Epidermal melanocyte (primary cell): ENCODE measurements around the gene CEP170.

Source experiments
- DNase-seq: peaks from one replicate; pipeline ENCODE4 v3.0.0; 2011; ENCODE audit warnings: low spot score; ENCODE audit not compliant: insufficient read length

CEP170 gene

GRCh38 chr1:243254927-243255790 lies at the start of gene CEP170:
Gene CEP170, minus strand, starts transcription at chr1:243255281. Its CDS starts 30,001 bp downstream, at chr1:243225280.
- peak; percentile 64 for DNase-seq

- DNase-seq = no peak
Observed at GRCh38 chr1:243301059-243301458, 46.0 kb upstream of the CEP170 start.

GRCh38 chr1:243299069-243299468 lies 44.0 kb upstream of the CEP170 start:
- DNase-seq = no peak

GRCh38 chr1:243294723-243295121 lies 39.6 kb upstream of the CEP170 start:
- no peak for DNase-seq

GRCh38 chr1:243293941-243294722 lies 39.1 kb upstream of the CEP170 start:
- no peak for DNase-seq

GRCh38 chr1:243292117-243292516 lies 37.0 kb upstream of the CEP170 start:
- DNase-seq = no peak

- no peak for DNase-seq
Observed at GRCh38 chr1:243291292-243291691, 36.2 kb upstream of the CEP170 start.

GRCh38 chr1:243288062-243288461 lies 33.0 kb upstream of the CEP170 start:
- no peak for DNase-seq

GRCh38 chr1:243287652-243288051 lies 32.6 kb upstream of the CEP170 start:
- DNase-seq = no peak

- no peak for DNase-seq
Observed at GRCh38 chr1:243287123-243287460, 32.0 kb upstream of the CEP170 start.

GRCh38 chr1:243286409-243287122 lies 31.5 kb upstream of the CEP170 start:
- DNase-seq = no peak

- DNase-seq = no peak
Observed at GRCh38 chr1:243281672-243282071, 26.6 kb upstream of the CEP170 start.

- no peak for DNase-seq
Observed at GRCh38 chr1:243280571-243281129, 25.6 kb upstream of the CEP170 start.

GRCh38 chr1:243275316-243275715 lies 20.2 kb upstream of the CEP170 start:
- no peak for DNase-seq

- DNase-seq = no peak
Observed at GRCh38 chr1:243273945-243274344, 18.9 kb upstream of the CEP170 start.

GRCh38 chr1:243273506-243273905 lies 18.4 kb upstream of the CEP170 start:
- DNase-seq = no peak

GRCh38 chr1:243272401-243272800 lies 17.3 kb upstream of the CEP170 start:
- no peak for DNase-seq

GRCh38 chr1:243271996-243272395 lies 16.9 kb upstream of the CEP170 start:
- no peak for DNase-seq

GRCh38 chr1:243270097-243270864 lies 15.2 kb upstream of the CEP170 start:
- no peak for DNase-seq

GRCh38 chr1:243269461-243269801 lies 14.3 kb upstream of the CEP170 start:
- DNase-seq = no peak
